G401 (cell line): ENCODE measurements around the gene MSL1. TPM values are rescaled to one million over a fixed set of nuclear protein-coding genes. Genes with fewer than 3 reads are reported as not detected.
"Not testable (repeated sequence)": the region's sequence is repeated elsewhere in the genome, so short reads cannot be mapped to it uniquely, and the experiment has no call there.

Source experiments
- DNase-seq: peaks from one replicate; pipeline ENCODE4 v3.0.0-alpha.2; 2015; ENCODE audit warnings: low spot score
- in situ Hi-C: cut with HindIII; loops from 2 replicates; pipeline ENCODE4 v1.10.0; 2016; ENCODE audit warnings: low sequenced_read_pairs, mixed read lengths
- total RNA-seq: library from RNA; depleted of rRNA; stranded (reverse); fragments of >200 nt; shearing (Covaris generic); gene quantifications from 2 replicates; pipeline ENCODE4 v1.2.3, GENCODE V29; 2014

The MSL1 gene
- total RNA-seq, 1 experiment from 2014 or later = 80.5 TPM

- no peak for DNase-seq
- in situ Hi-C loops = no loop called here
Measured at GRCh38 chr17:40115101-40115436, 6.7 kb upstream of the MSL1 start.

- DNase-seq = peak; percentile 37
- in situ Hi-C loops = no loop called here
Measured at GRCh38 chr17:40122136-40122998, 596 bp downstream of the MSL1 start.

GRCh38 chr17:40122999-40123810 lies 1.4 kb downstream of the MSL1 start:
- in situ Hi-C loops = no loop called here
- peak; percentile 73 for DNase-seq

- DNase-seq = no peak
- in situ Hi-C loops = no loop called here
Measured at GRCh38 chr17:40123811-40124114, 2.0 kb downstream of the MSL1 start.

- in situ Hi-C loops = no loop called here
- peak; percentile 77 for DNase-seq
Measured at GRCh38 chr17:40124279-40125141, 2.7 kb downstream of the MSL1 start.

- in situ Hi-C loops = no loop called here
- no peak for DNase-seq
Measured at GRCh38 chr17:40129498-40129897, 7.7 kb downstream of the MSL1 start.

GRCh38 chr17:40130352-40131042 lies 8.7 kb downstream of the MSL1 start:
- in situ Hi-C loops = no loop called here
- DNase-seq = no peak

GRCh38 chr17:40134184-40134583 lies 12.4 kb downstream of the MSL1 start:
- no peak for DNase-seq
- in situ Hi-C loops = no loop called here

- in situ Hi-C loops = no loop called here
- no peak for DNase-seq
Measured at GRCh38 chr17:40135817-40136216, 14.0 kb downstream of the MSL1 start.

GRCh38 chr17:40139566-40140058 lies 17.8 kb downstream of the MSL1 start:
- in situ Hi-C loops = no loop called here
- no peak for DNase-seq

GRCh38 chr17:40143166-40143565 lies 21.4 kb downstream of the MSL1 start:
- not testable (repeated sequence) for DNase-seq

GRCh38 chr17:40145476-40145875 lies 23.7 kb downstream of the MSL1 start:
- no peak for DNase-seq
- in situ Hi-C loops = no loop called here

More at GRCh38 chr17:40143166-40143565, 21.4 kb downstream of the MSL1 start:
- in situ Hi-C loops = not testable (repeated sequence)

GRCh38 chr17:40148527-40148926 lies 26.8 kb downstream of the MSL1 start:
- in situ Hi-C loops = no loop called here
- no peak for DNase-seq

- no peak for DNase-seq
- in situ Hi-C loops = no loop called here
Measured at GRCh38 chr17:40150276-40150675, 28.5 kb downstream of the MSL1 start.

- in situ Hi-C loops = no loop called here
- DNase-seq = no peak
Measured at GRCh38 chr17:40151414-40151963, 29.7 kb downstream of the MSL1 start.

- in situ Hi-C loops = no loop called here
- no peak for DNase-seq
Measured at GRCh38 chr17:40153603-40154236, 31.9 kb downstream of the MSL1 start.

GRCh38 chr17:40157973-40158372 lies 36.2 kb downstream of the MSL1 start:
- DNase-seq = no peak
- in situ Hi-C loops = no loop called here

GRCh38 chr17:40158438-40159013 lies 36.8 kb downstream of the MSL1 start:
- in situ Hi-C loops = no loop called here
- DNase-seq = no peak
